HepG2 (cell line): ENCODE results near the gene MIPEP. TPM values are rescaled to one million over a fixed set of nuclear protein-coding genes. Genes with fewer than 3 reads are reported as not detected.

Source experiments
- ATAC-seq: fragments of 200-7000 bp; cut with Tn5 transposase; 3 replicates; pipeline ENCODE4 v1.9.1; 2020; ENCODE audit warnings: mild to moderate bottlenecking, moderate library complexity
- BruUV-seq: library from RNA; stranded (reverse); fragments of 400-500 nt; replicated peaks from 2 replicates; lab custom pipeline; 2021; lab: Mats Ljungman, UMichigan
- CTCF ChIA-PET: fragments of 300-600 bp; formaldehyde crosslinking; extraction: SDS; loops from one replicate; lab custom pipeline; 2021; ENCODE audit warnings: low total read pairs, inconsistent platforms, low intra/inter-chr PET ratio; lab: Yijun Ruan, JAX
- POLR2A ChIA-PET: fragments of 350-600 bp; sonication (Branson Sonifier 250); formaldehyde crosslinking; loops from one replicate; lab custom pipeline; 2020; ENCODE audit warnings: antibody characterized with exemption, inconsistent platforms; lab: Yijun Ruan, JAX
- DNase-seq: peaks from one replicate; pipeline ENCODE4 v3.0.0-alpha.2; 2015; ENCODE audit warnings: low spot score
- FAIRE-seq: peaks from 3 replicates; lab custom pipeline; 2011; peaks lifted over from hg19 to GRCh38; lab: Jason Lieb, UNC
- H2AFZ ChIP-seq: one replicate; pipeline ENCODE4 v1.6.1; 2011; ENCODE audit warnings: low read length, inconsistent platforms
- H3K27ac ChIP-seq: fragments of 300-600 bp; 3 replicates; pipeline ENCODE4 v1.8.0; 2011; ENCODE audit warnings: mixed run types, mild to moderate bottlenecking, mixed read lengths, low read length, inconsistent platforms; ENCODE audit not compliant: insufficient read depth; ENCODE audit errors: extremely low read length
- H3K27me3 ChIP-seq, 2 experiments: fragments of 200-600 bp in 1 of 2; 2 replicates in 1 of 2; 3 replicates in 1 of 2; pipeline versions ENCODE4 v1.6.0 to v1.8.0; 2011; ENCODE audit warnings: low read length in 2 of 2, mild to moderate bottlenecking in 2 of 2, moderate library complexity in 2 of 2, inconsistent platforms in 1 of 2; ENCODE audit not compliant: insufficient read depth in 2 of 2, control insufficient read depth in 1 of 2
- H3K36me3 ChIP-seq, 2 experiments: fragments of 200-600 bp in 1 of 2; replicated peaks in 1 of 2; 2 replicates in 1 of 2; 3 replicates in 1 of 2; pipeline versions ENCODE4 v1.5.1 to v1.8.0; 2011; ENCODE audit warnings: low read length in 2 of 2, inconsistent platforms in 1 of 2; ENCODE audit not compliant: insufficient read depth in 2 of 2, control insufficient read depth in 1 of 2
- H3K4me1 ChIP-seq: 2 replicates; pipeline ENCODE4 v1.5.1; 2012; ENCODE audit warnings: low read length, inconsistent platforms; ENCODE audit not compliant: insufficient read depth
- H3K4me2 ChIP-seq: 2 replicates; pipeline ENCODE4 v1.6.0; 2011; ENCODE audit warnings: low read depth, low read length, inconsistent platforms
- H3K4me3 ChIP-seq, 3 experiments: fragments of 200-600 bp in 1 of 3; sonication (generic), shearing (Covaris generic) in 1 of 3; replicated peaks in 1 of 3; 2 replicates each; pipeline ENCODE4 v1.5.1; 2011 to 2016; ENCODE audit warnings: low read length in 3 of 3, inconsistent platforms in 2 of 3, low read depth in 2 of 3, mild to moderate bottlenecking in 2 of 3, control low read depth in 1 of 3, mixed read lengths in 1 of 3; ENCODE audit not compliant: insufficient read depth in 1 of 3
- H3K79me2 ChIP-seq: one replicate; pipeline ENCODE4 v1.6.1; 2011; ENCODE audit warnings: low read length, inconsistent platforms; ENCODE audit not compliant: insufficient read depth
- H3K9ac ChIP-seq: 2 replicates; pipeline ENCODE4 v1.6.0; 2011; ENCODE audit warnings: mild to moderate bottlenecking, low read depth, low read length, inconsistent platforms; ENCODE audit not compliant: insufficient read depth
- H3K9me3 ChIP-seq: 2 replicates; pipeline ENCODE4 v1.5.1; 2012; ENCODE audit warnings: mild to moderate bottlenecking, low read length
- H4K20me1 ChIP-seq: 2 replicates; pipeline ENCODE4 v1.6.0; 2011; ENCODE audit warnings: inconsistent platforms, mild to moderate bottlenecking, low read length, moderate library complexity; ENCODE audit not compliant: insufficient read depth
- ATF1 ChIP-seq: IDR thresholded peaks from 2 replicates; pipeline ENCODE4 v1.6.1; 2016; ENCODE audit warnings: mild to moderate bottlenecking, control low read depth
- ATF3 ChIP-seq: sonication (generic); formaldehyde crosslinking; IDR thresholded peaks from 2 replicates; pipeline ENCODE4 v1.4.0; 2020; ENCODE audit warnings: missing genetic modification reagents
- HNF4G ChIP-seq, 2 experiments: sonication (generic) in 1 of 2; formaldehyde crosslinking in 1 of 2; IDR thresholded peaks; 2 replicates each; pipeline versions ENCODE4 v1.4.0 to v1.6.1; 2011 to 2020; ENCODE audit warnings: borderline replicate concordance in 2 of 2, low read depth in 2 of 2, mild to moderate bottlenecking in 2 of 2, low read length in 1 of 2, missing genetic modification reagents in 1 of 2, moderate library complexity in 1 of 2
- POLR2A ChIP-seq, 2 experiments: IDR thresholded peaks; 2 replicates each; pipeline ENCODE4 v1.6.1; 2011; ENCODE audit warnings: low read depth in 2 of 2, low read length in 2 of 2, mild to moderate bottlenecking in 1 of 2, moderate library complexity in 1 of 2; ENCODE audit not compliant: insufficient read depth in 1 of 2
- RBM39 ChIP-seq: fragments of 200-400 bp; formaldehyde crosslinking; IDR thresholded peaks from one replicate; pipeline ENCODE4 v1.6.1; 2018; ENCODE audit warnings: antibody characterized with exemption, mild to moderate bottlenecking, low read depth, low read length; ENCODE audit not compliant: poor library complexity, severe bottlenecking
- SIN3B ChIP-seq: fragments of 150-350 bp; IDR thresholded peaks from 2 replicates; pipeline ENCODE4 v1.6.1; 2014; ENCODE audit warnings: low read length
- ZFP62 ChIP-seq: sonication (generic); formaldehyde crosslinking; IDR thresholded peaks from 2 replicates; pipeline ENCODE4 v1.4.0; 2020; ENCODE audit warnings: missing genetic modification reagents
- ZSCAN21 ChIP-seq: sonication (generic); formaldehyde crosslinking; IDR thresholded peaks from 2 replicates; pipeline ENCODE4 v1.8.0; 2022; ENCODE audit warnings: mild to moderate bottlenecking, missing genetic modification reagents, moderate library complexity, borderline replicate concordance
- WGBS: methylation state at CpG from one replicate; pipeline ENCODE4 v1.1.6; 2017; ENCODE audit warnings: low lambda C conversion rate; 5-methylcytosine and 5-hydroxymethylcytosine counted together
- in situ Hi-C: cut with HindIII; loops from 2 replicates; pipeline ENCODE4 v1.10.0; 2017; ENCODE audit warnings: low pct_unique_long_range_greater_than_20kb; ENCODE audit not compliant: extremely low pct_ligation_motif_present
- intact Hi-C: fragments of 100-400 bp; cut with micrococcal nuclease; formaldehyde crosslinking; loops from one replicate; pipeline ENCODE4 v1.10.0; 2022; ENCODE audit not compliant: unreplicated experiment
- polyA plus RNA-seq, 8 experiments: library from polyadenylated mRNA; depleted of rRNA in 3 of 8; stranded (reverse) in 7 of 8; unstranded in 1 of 8; fragments of >200 nt; fragmentation: Illumina TruSeq in 4 of 8; extraction: Trizol in 4 of 8; gene quantifications; 2 replicates each; pipeline versions ENCODE4 v1.2.1 to v1.2.3, GENCODE V29; 2011 to 2016; ENCODE audit warnings: low read depth in 4 of 8, missing spikeins in 1 of 8, mixed read lengths in 1 of 8; ENCODE audit not compliant: insufficient read depth in 1 of 8
- total RNA-seq, 5 experiments: library from RNA; depleted of rRNA; stranded (reverse); fragments of >200 nt; fragmentation: Illumina TruSeq; extraction: Trizol; gene quantifications; 2 replicates each; pipeline ENCODE4 v1.2.3, GENCODE V29; 2016; ENCODE audit warnings: low read depth in 1 of 5

MIPEP gene
- total and polyA plus RNA-seq, 2 of the 13 experiments (the other 11 are each of a cell fraction or from before 2014, with no cell fraction given) = 9.3 to 24.1 TPM

- no peaks in the 10 kb centered on the region for H3K27me3 ChIP-seq
- peaks cover 47% of the 10 kb centered on the region for H3K4me1 ChIP-seq
- H3K79me2 ChIP-seq = no peaks in the 10 kb centered on the region
- no peak overlapping the region for H3K9ac ChIP-seq
- 53% methylated on average over 5 of the region's 5 CpGs for WGBS
- FAIRE-seq (no peak), ATAC-seq (no peak), DNase-seq (peak; percentile 12)
- no peak overlapping the region for H3K4me2 ChIP-seq
- no peak overlapping the region for H2AFZ ChIP-seq
- no peak overlapping the region for H3K27ac ChIP-seq
- H3K9me3 ChIP-seq = no peaks in the 10 kb centered on the region
- no TSS peak for BruUV-seq
- ChIA-PET CTCF (no interaction called here), POLR2A (no interaction called here)
- no peak overlapping the region for H3K4me3 ChIP-seq
- in situ Hi-C loops = no loop called here
- no peaks in the 10 kb centered on the region for H4K20me1 ChIP-seq
- intact Hi-C loops = no loop called here
- no peak for TF ChIP-seq POLR2A (IDR thresholded peaks at IDR 0.05; ENCODE audit: insufficient read depth in 1 of 2, low read depth in 2 of 2, low read length in 2 of 2)
- TF ChIP-seq HNF4G (IDR thresholded peaks at IDR 0.05; ENCODE audit: borderline replicate concordance, low read depth, low read length) = no peak
- no peak for TF ChIP-seq HNF4G (CRISPR knock-in tag; IDR thresholded peaks at IDR 0.05; ENCODE audit: borderline replicate concordance, low read depth)
- TF ChIP-seq ATF1 (CRISPR knock-in tag) = no peak
- TF ChIP-seq SIN3B = no peak
- no peak for TF ChIP-seq RBM39
- no peak for TF ChIP-seq ZFP62 (CRISPR knock-in tag)
- no peak for TF ChIP-seq ATF3 (CRISPR knock-in tag)
- TF ChIP-seq ZSCAN21 (CRISPR knock-in tag) = no peak
- no peaks in the 10 kb centered on the region for H3K36me3 ChIP-seq
These were observed 138.0 kb downstream of the MIPEP start for GRCh38 chr13:23751195-23751594.
